GM06990 (cell line): ENCODE data around the gene SCGB1D1.

Experiments
- DNase-seq: peaks from one replicate; pipeline ENCODE4 v3.0.0-alpha.2; 2011; ENCODE audit not compliant: insufficient read length; ENCODE audit errors: extremely low read depth
- H3K27me3 ChIP-seq: replicated peaks from 2 replicates; pipeline ENCODE4 v1.6.0; 2011; ENCODE audit warnings: low read length; ENCODE audit not compliant: control insufficient read depth, insufficient read depth
- H3K36me3 ChIP-seq: 2 replicates; pipeline ENCODE4 v1.5.1; 2011; ENCODE audit warnings: low read length; ENCODE audit not compliant: control insufficient read depth, insufficient read depth
- H3K4me3 ChIP-seq: replicated peaks from 2 replicates; pipeline ENCODE4 v1.5.1; 2011; ENCODE audit warnings: low read depth, mild to moderate bottlenecking, control low read depth, low read length
- TF ChIP-seq, protein P1 (sequence below): IDR thresholded peaks from 2 replicates; pipeline ENCODE4 v1.5.1; 2011; ENCODE audit warnings: low read length, control low read depth, mild to moderate bottlenecking, inconsistent platforms; ENCODE audit not compliant: insufficient read depth, poor library complexity, severe bottlenecking

Gene SCGB1D1

GRCh38 chr11:62143727-62144126 lies 46.3 kb upstream of the SCGB1D1 start:
- no peak for DNase-seq
- TF ChIP-seq, protein P1, sequence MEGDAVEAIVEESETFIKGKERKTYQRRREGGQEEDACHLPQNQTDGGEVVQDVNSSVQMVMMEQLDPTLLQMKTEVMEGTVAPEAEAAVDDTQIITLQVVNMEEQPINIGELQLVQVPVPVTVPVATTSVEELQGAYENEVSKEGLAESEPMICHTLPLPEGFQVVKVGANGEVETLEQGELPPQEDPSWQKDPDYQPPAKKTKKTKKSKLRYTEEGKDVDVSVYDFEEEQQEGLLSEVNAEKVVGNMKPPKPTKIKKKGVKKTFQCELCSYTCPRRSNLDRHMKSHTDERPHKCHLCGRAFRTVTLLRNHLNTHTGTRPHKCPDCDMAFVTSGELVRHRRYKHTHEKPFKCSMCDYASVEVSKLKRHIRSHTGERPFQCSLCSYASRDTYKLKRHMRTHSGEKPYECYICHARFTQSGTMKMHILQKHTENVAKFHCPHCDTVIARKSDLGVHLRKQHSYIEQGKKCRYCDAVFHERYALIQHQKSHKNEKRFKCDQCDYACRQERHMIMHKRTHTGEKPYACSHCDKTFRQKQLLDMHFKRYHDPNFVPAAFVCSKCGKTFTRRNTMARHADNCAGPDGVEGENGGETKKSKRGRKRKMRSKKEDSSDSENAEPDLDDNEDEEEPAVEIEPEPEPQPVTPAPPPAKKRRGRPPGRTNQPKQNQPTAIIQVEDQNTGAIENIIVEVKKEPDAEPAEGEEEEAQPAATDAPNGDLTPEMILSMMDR = no peak
- H3K4me3 ChIP-seq = no peak overlapping the region
- H3K36me3 ChIP-seq = peaks cover 53% of the 10 kb centered on the region
- H3K27me3 ChIP-seq = no peaks in the 10 kb centered on the region

GRCh38 chr11:62144641-62145255 lies 45.3 kb upstream of the SCGB1D1 start:
- Histone ChIP-seq H3K4me3 (no peak overlapping the region), H3K27me3 (no peaks in the 10 kb centered on the region), H3K36me3 (peaks cover 54% of the 10 kb centered on the region)
- no peak for DNase-seq
- TF ChIP-seq, protein P1 = no peak

- peaks cover 58% of the 10 kb centered on the region for H3K36me3 ChIP-seq
- no peak overlapping the region for H3K4me3 ChIP-seq
- no peak for DNase-seq
- TF ChIP-seq, protein P1 = no peak
- H3K27me3 ChIP-seq = no peaks in the 10 kb centered on the region
Measured at GRCh38 chr11:62145261-62145871, 44.6 kb upstream of the SCGB1D1 start.

DNA sequence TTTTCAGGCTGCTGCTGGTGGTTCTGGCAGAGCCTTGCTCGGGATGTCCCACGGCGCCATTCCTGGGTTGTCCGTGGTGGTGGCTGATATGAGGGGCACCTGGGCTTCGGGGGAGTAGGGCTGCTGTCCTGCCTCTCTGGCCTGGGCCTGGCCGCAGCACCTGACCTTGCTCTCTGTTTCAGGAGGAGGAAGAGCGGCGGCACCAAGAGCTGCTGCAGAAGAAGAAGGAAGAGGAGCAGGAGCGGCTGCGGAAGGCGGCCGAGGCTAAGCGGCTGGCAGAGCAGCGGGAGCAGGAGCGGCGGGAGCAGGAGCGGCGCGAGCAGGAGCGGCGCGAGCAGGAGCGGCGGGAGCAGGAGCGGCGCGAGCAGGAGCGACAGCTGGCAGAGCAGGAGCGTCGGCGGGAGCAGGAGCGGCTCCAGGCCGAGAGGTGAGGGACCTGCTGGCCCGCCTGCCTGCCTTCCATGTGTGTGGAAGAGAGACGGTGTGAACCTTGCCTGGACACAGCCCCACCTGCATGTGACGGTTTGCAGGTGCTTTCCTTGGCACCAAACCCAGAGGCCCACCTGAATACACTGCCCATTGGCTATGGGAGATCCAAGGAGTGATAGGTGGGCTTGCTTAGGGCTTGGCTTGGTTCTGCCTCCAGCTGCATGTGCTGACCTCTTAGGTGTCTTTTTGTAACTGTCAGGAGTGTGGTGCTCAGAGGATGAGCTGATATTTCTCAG lies 43.4 kb upstream of the SCGB1D1 start:
- peaks cover 58% of the 10 kb centered on the region for H3K36me3 ChIP-seq
- TF ChIP-seq, protein P1 = no peak
- H3K4me3 ChIP-seq = no peak overlapping the region
- DNase-seq = no peak
- no peaks in the 10 kb centered on the region for H3K27me3 ChIP-seq

GRCh38 chr11:62147545-62147944 lies 42.5 kb upstream of the SCGB1D1 start:
- H3K36me3 ChIP-seq = peaks cover 54% of the 10 kb centered on the region
- TF ChIP-seq, protein P1 = no peak
- no peak for DNase-seq
- H3K27me3 ChIP-seq = no peaks in the 10 kb centered on the region
- no peak overlapping the region for H3K4me3 ChIP-seq
